K562 (cell line): ENCODE measurements around the gene PPM1F. TPM values are rescaled to one million over a fixed set of nuclear protein-coding genes. Genes with fewer than 3 reads are reported as not detected.

Experiments
- DMBX1 ChIP-seq: fragments of 250-450 bp; sonication (Bioruptor Pico); IDR thresholded peaks from 2 replicates; pipeline ENCODE4 v1.8.0; 2022; ENCODE audit warnings: inconsistent platforms, mild to moderate bottlenecking, moderate library complexity, borderline replicate concordance
- ELK3 ChIP-seq: fragments of 450-650 bp; formaldehyde crosslinking; IDR thresholded peaks from 2 replicates; pipeline ENCODE4 v1.4.0; 2020; ENCODE audit warnings: mild to moderate bottlenecking
- HMGXB4 ChIP-seq: sonication (generic); formaldehyde crosslinking; IDR thresholded peaks from 2 replicates; pipeline ENCODE4 v1.8.1; 2023; ENCODE audit warnings: mild to moderate bottlenecking, missing genetic modification reagents
- JUND ChIP-seq, 2 experiments: IDR thresholded peaks; 2 replicates in 1 of 2; 3 replicates in 1 of 2; pipeline ENCODE4 v1.6.1; 2011; ENCODE audit warnings: borderline replicate concordance in 2 of 2, low read depth in 2 of 2, low read length in 2 of 2, improper control_type of control experiment in 1 of 2, missing biosample characterization in 1 of 2, missing genetic modification characterization in 1 of 2, missing genetic modification reagents in 1 of 2
- MLLT1 ChIP-seq, 2 experiments: fragments of 450-650 bp; IDR thresholded peaks; 2 replicates each; pipeline ENCODE4 v1.6.1; 2016
- PHB ChIP-seq: fragments of 250-450 bp; sonication (Bioruptor Pico); IDR thresholded peaks from 2 replicates; pipeline ENCODE4 v1.5.0; 2021
- SMAD4 ChIP-seq: fragments of 250-450 bp; sonication (Bioruptor Pico); conservative IDR thresholded peaks from 2 replicates; pipeline ENCODE4 v1.8.0; 2021; ENCODE audit warnings: inconsistent platforms, mild to moderate bottlenecking, moderate library complexity
- ZNF143 ChIP-seq: sonication (generic); formaldehyde crosslinking; IDR thresholded peaks from 2 replicates; pipeline ENCODE4 v1.9.0; 2022; ENCODE audit warnings: mild to moderate bottlenecking, missing genetic modification reagents
- ZNF165 ChIP-seq: fragments of 250-450 bp; sonication (Bioruptor Pico); IDR thresholded peaks from 2 replicates; pipeline ENCODE4 v1.4.0; 2020; ENCODE audit warnings: borderline replicate concordance
- polyA plus RNA-seq, 8 experiments: library from polyadenylated mRNA; depleted of rRNA in 4 of 8; stranded (reverse) in 5 of 8; unstranded in 3 of 8; fragments of >200 nt; fragmentation: Nextera tagmentation in 2 of 8; fragmentation: Illumina TruSeq in 1 of 8; extraction: Ambion mirVana in 2 of 8; extraction: Trizol in 1 of 8; gene quantifications; 2 replicates each; pipeline versions ENCODE4 v1.2.1 to v1.2.3, GENCODE V29; 2011 to 2014; ENCODE audit warnings: inconsistent platforms in 1 of 8, missing spikeins in 1 of 8
- total RNA-seq, 7 experiments: library from RNA; depleted of rRNA in 6 of 7; stranded (reverse); fragments of >200 nt in 6 of 7; fragmentation: Illumina TruSeq in 2 of 7; extraction: Trizol in 2 of 7; gene quantifications; 2 replicates each; pipeline versions ENCODE4 v1.2.1 to v1.2.3, GENCODE V29; 2011 to 2021; ENCODE audit warnings: low replicate concordance in 1 of 7
- TF ChIP-seq, protein P1 (sequence below), 2 experiments: fragments of 450-650 bp in 1 of 2; sonication (generic) in 1 of 2; formaldehyde crosslinking in 1 of 2; IDR thresholded peaks; 2 replicates each; pipeline versions ENCODE4 v1.7.1 to v1.9.0; 2016 to 2022; ENCODE audit warnings: inconsistent platforms in 1 of 2, mild to moderate bottlenecking in 1 of 2, missing genetic modification reagents in 1 of 2
- TF ChIP-seq, protein P2 (sequence below): sonication (generic); formaldehyde crosslinking; IDR thresholded peaks from 2 replicates; pipeline ENCODE4 v1.8.1; 2023; ENCODE audit warnings: mild to moderate bottlenecking, missing genetic modification reagents, moderate library complexity

The PPM1F gene
- total and polyA plus RNA-seq, 9 of the 15 experiments (the other 6 are each of a cell fraction or from before 2014, with no cell fraction given) = 2.1 to 159 (median 64.0) TPM

DNA sequence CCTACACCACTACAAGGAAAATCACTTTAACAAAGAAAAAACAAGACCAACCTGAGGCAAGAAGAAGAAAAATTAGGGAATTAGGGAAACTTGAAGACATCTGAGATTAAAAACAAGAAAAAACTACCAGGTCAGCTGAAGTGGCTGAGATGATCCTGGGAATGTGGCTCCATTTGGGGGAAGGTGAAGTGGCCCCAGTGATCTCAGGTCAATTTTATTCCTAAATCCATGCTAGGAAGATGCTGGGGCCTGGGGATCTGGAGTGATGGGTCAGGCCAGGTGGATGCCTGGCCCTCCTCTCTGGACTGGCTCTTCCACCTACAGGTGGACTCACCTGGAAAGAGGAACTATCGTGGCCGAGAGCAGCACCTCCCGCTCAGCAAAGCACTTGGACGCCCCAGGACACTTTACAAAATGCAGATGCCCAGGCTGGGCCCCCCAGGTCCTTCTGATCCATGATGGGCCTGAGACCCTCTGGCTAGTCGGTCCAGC, 23.3 kb upstream of the PPM1F start (continued):
- TF ChIP-seq DMBX1 (0 out of 2 replicates have a peak, but pooled peaks have one; percentile 53), ELK3 (no peak), JUND (IDR thresholded peaks at IDR 0.05; ENCODE audit: borderline replicate concordance, low read depth, low read length) (no peak), JUND (tag; IDR thresholded peaks at IDR 0.05; ENCODE audit: borderline replicate concordance, low read depth, low read length) (no peak), PHB (CRISPR knock-in tag) (no peak), HMGXB4 (no peak), SMAD4 (0 out of 2 replicates have a peak, but pooled peaks have one; percentile 17), MLLT1 (IDR thresholded peaks at IDR 0.05) (no peak), ZNF165 (CRISPR knock-in tag) (peak; percentile 65), ZNF143 (CRISPR knock-in tag) (no peak)
- TF ChIP-seq, protein P1, sequence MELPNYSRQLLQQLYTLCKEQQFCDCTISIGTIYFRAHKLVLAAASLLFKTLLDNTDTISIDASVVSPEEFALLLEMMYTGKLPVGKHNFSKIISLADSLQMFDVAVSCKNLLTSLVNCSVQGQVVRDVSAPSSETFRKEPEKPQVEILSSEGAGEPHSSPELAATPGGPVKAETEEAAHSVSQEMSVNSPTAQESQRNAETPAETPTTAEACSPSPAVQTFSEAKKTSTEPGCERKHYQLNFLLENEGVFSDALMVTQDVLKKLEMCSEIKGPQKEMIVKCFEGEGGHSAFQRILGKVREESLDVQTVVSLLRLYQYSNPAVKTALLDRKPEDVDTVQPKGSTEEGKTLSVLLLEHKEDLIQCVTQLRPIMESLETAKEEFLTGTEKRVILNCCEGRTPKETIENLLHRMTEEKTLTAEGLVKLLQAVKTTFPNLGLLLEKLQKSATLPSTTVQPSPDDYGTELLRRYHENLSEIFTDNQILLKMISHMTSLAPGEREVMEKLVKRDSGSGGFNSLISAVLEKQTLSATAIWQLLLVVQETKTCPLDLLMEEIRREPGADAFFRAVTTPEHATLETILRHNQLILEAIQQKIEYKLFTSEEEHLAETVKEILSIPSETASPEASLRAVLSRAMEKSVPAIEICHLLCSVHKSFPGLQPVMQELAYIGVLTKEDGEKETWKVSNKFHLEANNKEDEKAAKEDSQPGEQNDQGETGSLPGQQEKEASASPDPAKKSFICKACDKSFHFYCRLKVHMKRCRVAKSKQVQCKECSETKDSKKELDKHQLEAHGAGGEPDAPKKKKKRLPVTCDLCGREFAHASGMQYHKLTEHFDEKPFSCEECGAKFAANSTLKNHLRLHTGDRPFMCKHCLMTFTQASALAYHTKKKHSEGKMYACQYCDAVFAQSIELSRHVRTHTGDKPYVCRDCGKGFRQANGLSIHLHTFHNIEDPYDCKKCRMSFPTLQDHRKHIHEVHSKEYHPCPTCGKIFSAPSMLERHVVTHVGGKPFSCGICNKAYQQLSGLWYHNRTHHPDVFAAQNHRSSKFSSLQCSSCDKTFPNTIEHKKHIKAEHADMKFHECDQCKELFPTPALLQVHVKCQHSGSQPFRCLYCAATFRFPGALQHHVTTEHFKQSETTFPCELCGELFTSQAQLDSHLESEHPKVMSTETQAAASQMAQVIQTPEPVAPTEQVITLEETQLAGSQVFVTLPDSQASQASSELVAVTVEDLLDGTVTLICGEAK (IDR thresholded peaks at IDR 0.05) = no peak
- TF ChIP-seq, protein P1 (CRISPR knock-in tag; IDR thresholded peaks at IDR 0.05) = no peak
- TF ChIP-seq, protein P2, sequence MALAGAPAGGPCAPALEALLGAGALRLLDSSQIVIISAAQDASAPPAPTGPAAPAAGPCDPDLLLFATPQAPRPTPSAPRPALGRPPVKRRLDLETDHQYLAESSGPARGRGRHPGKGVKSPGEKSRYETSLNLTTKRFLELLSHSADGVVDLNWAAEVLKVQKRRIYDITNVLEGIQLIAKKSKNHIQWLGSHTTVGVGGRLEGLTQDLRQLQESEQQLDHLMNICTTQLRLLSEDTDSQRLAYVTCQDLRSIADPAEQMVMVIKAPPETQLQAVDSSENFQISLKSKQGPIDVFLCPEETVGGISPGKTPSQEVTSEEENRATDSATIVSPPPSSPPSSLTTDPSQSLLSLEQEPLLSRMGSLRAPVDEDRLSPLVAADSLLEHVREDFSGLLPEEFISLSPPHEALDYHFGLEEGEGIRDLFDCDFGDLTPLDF (CRISPR knock-in tag) = no peak; the same call in 1 of the 2 replicates
